ENCODE measurements around the gene UBE2L3.

The UBE2L3 gene

DNA sequence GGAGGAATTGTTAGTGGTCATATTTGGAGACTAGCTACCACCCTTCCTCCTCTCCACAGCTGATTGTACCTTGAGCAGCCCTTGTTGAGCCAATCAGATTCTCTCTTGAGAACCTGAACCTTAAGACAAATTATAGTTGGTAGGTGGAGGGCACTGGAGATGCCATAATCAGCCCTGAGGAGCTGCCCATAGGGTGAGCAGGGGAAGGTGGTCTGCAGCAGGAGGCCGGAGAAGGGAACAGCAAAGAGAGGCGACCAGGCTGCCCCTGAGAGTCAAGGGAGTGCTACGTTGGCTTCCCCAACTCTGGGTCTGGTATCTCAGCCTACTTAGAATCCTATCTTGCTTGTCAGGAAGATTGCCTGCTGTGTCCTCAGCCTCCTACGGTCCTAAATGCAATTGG lies 71.8 kb downstream of the UBE2L3 start:
- Histone ChIP-seq H3K9me2 (replicated peaks; ENCODE audit: insufficient read depth, low read length) (no peaks in the 10 kb centered on the region), H4K20me1 (ENCODE audit: low read depth, low read length) (no peaks in the 10 kb centered on the region), H2AFZ (ENCODE audit: low read depth, low read length, severe bottlenecking) (no peak overlapping the region), H3F3A (ENCODE audit: insufficient read depth) (no peaks in the 10 kb centered on the region), H3K27me3 (ENCODE audit: low read length) (no peaks in the 10 kb centered on the region), H3K4me3 (ENCODE audit: insufficient read depth, low read length, poor library complexity, severe bottlenecking) (no peak overlapping the region), H3K36me3 (ENCODE audit: low read length) (no peaks in the 10 kb centered on the region), H3K9me3 (ENCODE audit: insufficient read depth, low read length) (no peaks in the 10 kb centered on the region), H3K27ac (ENCODE audit: low read depth, low read length) (no peak overlapping the region), H3K9ac (ENCODE audit: low read length) (no peak overlapping the region), H3K79me2 (ENCODE audit: insufficient read depth, low read length) (peaks cover 6% of the 10 kb centered on the region; the same call in 1 of the 2 replicates), H3K4me2 (ENCODE audit: low read depth, low read length, poor library complexity, severe bottlenecking) (no peak overlapping the region)
- TF ChIP-seq CTCF (IDR thresholded peaks at IDR 0.05; ENCODE audit: insufficient read depth, low read length, poor library complexity, severe bottlenecking), result no peak
- TF ChIP-seq EZH2phosphoT487 (conservative IDR thresholded peaks at IDR 0.05; ENCODE audit: low read length), result no peak

- peaks cover 6% of the 10 kb centered on the region; the same call in 1 of the 2 replicates for H3K79me2 ChIP-seq (ENCODE audit: insufficient read depth, low read length)
- H3K4me3 ChIP-seq (ENCODE audit: insufficient read depth, low read length, poor library complexity, severe bottlenecking), result no peak overlapping the region
- H3K27ac ChIP-seq (ENCODE audit: low read depth, low read length), result no peak overlapping the region
- peak overlapping the region; percentile 96 for H3K4me2 ChIP-seq (ENCODE audit: low read depth, low read length, poor library complexity, severe bottlenecking)
- H3K27me3 ChIP-seq (ENCODE audit: low read length), result no peaks in the 10 kb centered on the region
- H3F3A ChIP-seq (ENCODE audit: insufficient read depth), result no peaks in the 10 kb centered on the region
- H3K36me3 ChIP-seq (ENCODE audit: low read length), result no peaks in the 10 kb centered on the region
- no peak overlapping the region for H2AFZ ChIP-seq (ENCODE audit: low read depth, low read length, severe bottlenecking)
- no peaks in the 10 kb centered on the region for H3K9me2 ChIP-seq (replicated peaks; ENCODE audit: insufficient read depth, low read length)
- H3K9me3 ChIP-seq (ENCODE audit: insufficient read depth, low read length), result no peaks in the 10 kb centered on the region
- no peak for TF ChIP-seq CTCF (IDR thresholded peaks at IDR 0.05; ENCODE audit: insufficient read depth, low read length, poor library complexity, severe bottlenecking)
- no peak for TF ChIP-seq EZH2phosphoT487 (conservative IDR thresholded peaks at IDR 0.05; ENCODE audit: low read length)
- H3K9ac ChIP-seq (ENCODE audit: low read length), result no peak overlapping the region
- H4K20me1 ChIP-seq (ENCODE audit: low read depth, low read length), result no peaks in the 10 kb centered on the region
Observed at GRCh38 chr22:21640810-21641209, 73.3 kb downstream of the UBE2L3 start.

DNA sequence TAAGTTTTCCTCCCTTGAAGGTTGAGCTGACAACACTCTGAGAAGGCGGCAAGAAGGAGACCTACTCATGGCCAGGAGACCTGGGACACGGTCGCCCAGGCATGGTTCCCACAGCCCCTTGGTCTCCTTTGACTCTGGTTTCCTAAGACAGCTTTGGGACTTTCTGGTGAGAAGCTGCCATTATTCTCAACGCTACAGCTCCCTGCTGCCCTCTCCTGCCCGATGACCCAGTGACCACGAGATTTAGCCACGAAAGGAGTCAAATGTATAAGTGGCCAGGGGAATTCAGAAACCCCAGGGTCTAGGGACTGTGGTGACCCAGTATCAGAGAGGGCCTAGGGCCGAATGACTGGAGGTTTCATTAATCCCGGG lies 73.9 kb downstream of the UBE2L3 start:
- peak overlapping the region; percentile 68 for H3K4me3 ChIP-seq (ENCODE audit: insufficient read depth, low read length, poor library complexity, severe bottlenecking)
- no peaks in the 10 kb centered on the region for H3K36me3 ChIP-seq (ENCODE audit: low read length)
- no peak overlapping the region for H3K27ac ChIP-seq (ENCODE audit: low read depth, low read length)
- no peaks in the 10 kb centered on the region for H4K20me1 ChIP-seq (ENCODE audit: low read depth, low read length)
- TF ChIP-seq EZH2phosphoT487 (conservative IDR thresholded peaks at IDR 0.05; ENCODE audit: low read length) (no peak), CTCF (IDR thresholded peaks at IDR 0.05; ENCODE audit: insufficient read depth, low read length, poor library complexity, severe bottlenecking) (no peak)
- peak overlapping the region; percentile 96 for H3K4me2 ChIP-seq (ENCODE audit: low read depth, low read length, poor library complexity, severe bottlenecking)
- H3K79me2 ChIP-seq (ENCODE audit: insufficient read depth, low read length), result peaks cover 6% of the 10 kb centered on the region; the same call in 1 of the 2 replicates
- H3K27me3 ChIP-seq (ENCODE audit: low read length), result no peaks in the 10 kb centered on the region
- H2AFZ ChIP-seq (ENCODE audit: low read depth, low read length, severe bottlenecking), result peak overlapping the region; percentile 90
- no peaks in the 10 kb centered on the region for H3F3A ChIP-seq (ENCODE audit: insufficient read depth)
- no peaks in the 10 kb centered on the region for H3K9me2 ChIP-seq (replicated peaks; ENCODE audit: insufficient read depth, low read length)
- H3K9ac ChIP-seq (ENCODE audit: low read length), result peak overlapping the region; percentile 97
- H3K9me3 ChIP-seq (ENCODE audit: insufficient read depth, low read length), result no peaks in the 10 kb centered on the region
